HepG2 (cell line): ENCODE measurements around the gene LIME1. TPM values are rescaled to one million over a fixed set of nuclear protein-coding genes. Genes with fewer than 3 reads are reported as not detected.
A peak's percentile ranks its signal among the peaks of the same experiment; 100 is the strongest.

Source experiments
- ARID5B ChIP-seq: IDR thresholded peaks from 2 replicates; pipeline ENCODE4 v1.4.0; 2020; ENCODE audit warnings: mild to moderate bottlenecking, missing genetic modification reagents
- ATF6 ChIP-seq: sonication (generic); formaldehyde crosslinking; conservative IDR thresholded peaks from 2 replicates; pipeline ENCODE4 v1.4.0; 2020; ENCODE audit warnings: missing genetic modification reagents
- DDIT3 ChIP-seq: sonication (generic); formaldehyde crosslinking; IDR thresholded peaks from 2 replicates; pipeline ENCODE4 v1.4.0; 2020; ENCODE audit warnings: mild to moderate bottlenecking, missing genetic modification reagents
- GTF3A ChIP-seq: sonication (generic); formaldehyde crosslinking; conservative IDR thresholded peaks from 2 replicates; pipeline ENCODE4 v1.4.0; 2020; ENCODE audit warnings: mild to moderate bottlenecking, missing genetic modification reagents
- HNRNPL ChIP-seq: fragments of 200-400 bp; formaldehyde crosslinking; IDR thresholded peaks from 2 replicates; pipeline ENCODE4 v1.6.1; 2017; ENCODE audit warnings: mild to moderate bottlenecking, low read depth, low read length
- KLF15 ChIP-seq: sonication (generic); formaldehyde crosslinking; IDR thresholded peaks from 2 replicates; pipeline ENCODE4 v1.8.1; 2023; ENCODE audit warnings: borderline replicate concordance, mild to moderate bottlenecking, inconsistent platforms, missing genetic modification reagents, mixed read lengths
- KMT2B ChIP-seq: IDR thresholded peaks from 2 replicates; pipeline ENCODE4 v1.6.1; 2016; ENCODE audit warnings: missing genetic modification reagents, missing compliant biosample characterization
- NR2C2 ChIP-seq: sonication (generic); formaldehyde crosslinking; IDR thresholded peaks from 2 replicates; pipeline ENCODE4 v1.4.0; 2020; ENCODE audit warnings: missing genetic modification reagents, mild to moderate bottlenecking, moderate library complexity, borderline replicate concordance
- ONECUT2 ChIP-seq: sonication (generic); formaldehyde crosslinking; IDR thresholded peaks from 2 replicates; pipeline ENCODE4 v1.4.0; 2020; ENCODE audit warnings: missing genetic modification reagents
- PLRG1 ChIP-seq: fragments of 450-650 bp; conservative IDR thresholded peaks from 2 replicates; pipeline ENCODE4 v1.6.1; 2016
- ZEB1 ChIP-seq: IDR thresholded peaks from 2 replicates; pipeline ENCODE4 v1.6.1; 2012; ENCODE audit warnings: mild to moderate bottlenecking, low read depth, inconsistent platforms; ENCODE audit not compliant: insufficient replicate concordance
- ZNF7 ChIP-seq: IDR thresholded peaks from 2 replicates; pipeline ENCODE4 v1.6.1; 2016; ENCODE audit warnings: missing biosample characterization, missing genetic modification reagents
- polyA plus RNA-seq, 8 experiments: library from polyadenylated mRNA; depleted of rRNA in 3 of 8; stranded (reverse) in 7 of 8; unstranded in 1 of 8; fragments of >200 nt; fragmentation: Illumina TruSeq in 4 of 8; extraction: Trizol in 4 of 8; gene quantifications; 2 replicates each; pipeline versions ENCODE4 v1.2.1 to v1.2.3, GENCODE V29; 2011 to 2016; ENCODE audit warnings: low read depth in 4 of 8, missing spikeins in 1 of 8, mixed read lengths in 1 of 8; ENCODE audit not compliant: insufficient read depth in 1 of 8
- total RNA-seq, 5 experiments: library from RNA; depleted of rRNA; stranded (reverse); fragments of >200 nt; fragmentation: Illumina TruSeq; extraction: Trizol; gene quantifications; 2 replicates each; pipeline ENCODE4 v1.2.3, GENCODE V29; 2016; ENCODE audit warnings: low read depth in 1 of 5
- TF ChIP-seq, protein P1 (sequence below): IDR thresholded peaks from 2 replicates; pipeline ENCODE4 v1.6.1; 2016; ENCODE audit warnings: low read depth, borderline replicate concordance
- TF ChIP-seq, protein P2 (sequence below): sonication (generic); formaldehyde crosslinking; IDR thresholded peaks from 2 replicates; pipeline ENCODE4 v1.5.0; 2020; ENCODE audit warnings: mild to moderate bottlenecking, missing genetic modification reagents, borderline replicate concordance
- TF ChIP-seq, protein P3 (sequence below): sonication (generic); formaldehyde crosslinking; conservative IDR thresholded peaks from 2 replicates; pipeline ENCODE4 v1.5.0; 2020; ENCODE audit warnings: missing genetic modification reagents

The LIME1 gene
- total and polyA plus RNA-seq, 2 of the 13 experiments (the other 11 are each of a cell fraction or from before 2014, with no cell fraction given), result 13.0 to 61.5 TPM

GRCh38 chr20:63736893-63737694 lies 630 bp downstream of the LIME1 start (continued):
- TF ChIP-seq KMT2B (no peak), GTF3A (CRISPR knock-in tag) (no peak), KLF15 (no peak), ZEB1 (no peak), DDIT3 (CRISPR knock-in tag) (no peak), ARID5B (CRISPR knock-in tag) (no peak), HNRNPL (peak; percentile 91), ONECUT2 (CRISPR knock-in tag) (no peak), ATF6 (no peak), NR2C2 (CRISPR knock-in tag) (no peak), PLRG1 (no peak), ZNF7 (no peak)
- TF ChIP-seq, protein P1, sequence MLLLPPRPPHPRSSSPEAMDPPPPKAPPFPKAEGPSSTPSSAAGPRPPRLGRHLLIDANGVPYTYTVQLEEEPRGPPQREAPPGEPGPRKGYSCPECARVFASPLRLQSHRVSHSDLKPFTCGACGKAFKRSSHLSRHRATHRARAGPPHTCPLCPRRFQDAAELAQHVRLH (CRISPR knock-in tag), result no peak; the same call in 1 of the 2 replicates
- TF ChIP-seq, protein P2, sequence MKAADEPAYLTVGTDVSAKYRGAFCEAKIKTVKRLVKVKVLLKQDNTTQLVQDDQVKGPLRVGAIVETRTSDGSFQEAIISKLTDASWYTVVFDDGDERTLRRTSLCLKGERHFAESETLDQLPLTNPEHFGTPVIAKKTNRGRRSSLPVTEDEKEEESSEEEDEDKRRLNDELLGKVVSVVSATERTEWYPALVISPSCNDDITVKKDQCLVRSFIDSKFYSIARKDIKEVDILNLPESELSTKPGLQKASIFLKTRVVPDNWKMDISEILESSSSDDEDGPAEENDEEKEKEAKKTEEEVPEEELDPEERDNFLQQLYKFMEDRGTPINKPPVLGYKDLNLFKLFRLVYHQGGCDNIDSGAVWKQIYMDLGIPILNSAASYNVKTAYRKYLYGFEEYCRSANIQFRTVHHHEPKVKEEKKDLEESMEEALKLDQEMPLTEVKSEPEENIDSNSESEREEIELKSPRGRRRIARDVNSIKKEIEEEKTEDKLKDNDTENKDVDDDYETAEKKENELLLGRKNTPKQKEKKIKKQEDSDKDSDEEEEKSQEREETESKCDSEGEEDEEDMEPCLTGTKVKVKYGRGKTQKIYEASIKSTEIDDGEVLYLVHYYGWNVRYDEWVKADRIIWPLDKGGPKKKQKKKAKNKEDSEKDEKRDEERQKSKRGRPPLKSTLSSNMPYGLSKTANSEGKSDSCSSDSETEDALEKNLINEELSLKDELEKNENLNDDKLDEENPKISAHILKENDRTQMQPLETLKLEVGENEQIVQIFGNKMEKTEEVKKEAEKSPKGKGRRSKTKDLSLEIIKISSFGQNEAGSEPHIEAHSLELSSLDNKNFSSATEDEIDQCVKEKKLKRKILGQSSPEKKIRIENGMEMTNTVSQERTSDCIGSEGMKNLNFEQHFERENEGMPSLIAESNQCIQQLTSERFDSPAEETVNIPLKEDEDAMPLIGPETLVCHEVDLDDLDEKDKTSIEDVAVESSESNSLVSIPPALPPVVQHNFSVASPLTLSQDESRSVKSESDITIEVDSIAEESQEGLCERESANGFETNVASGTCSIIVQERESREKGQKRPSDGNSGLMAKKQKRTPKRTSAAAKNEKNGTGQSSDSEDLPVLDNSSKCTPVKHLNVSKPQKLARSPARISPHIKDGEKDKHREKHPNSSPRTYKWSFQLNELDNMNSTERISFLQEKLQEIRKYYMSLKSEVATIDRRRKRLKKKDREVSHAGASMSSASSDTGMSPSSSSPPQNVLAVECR, result no peak; the same call in 1 of the 2 replicates
- TF ChIP-seq, protein P3, sequence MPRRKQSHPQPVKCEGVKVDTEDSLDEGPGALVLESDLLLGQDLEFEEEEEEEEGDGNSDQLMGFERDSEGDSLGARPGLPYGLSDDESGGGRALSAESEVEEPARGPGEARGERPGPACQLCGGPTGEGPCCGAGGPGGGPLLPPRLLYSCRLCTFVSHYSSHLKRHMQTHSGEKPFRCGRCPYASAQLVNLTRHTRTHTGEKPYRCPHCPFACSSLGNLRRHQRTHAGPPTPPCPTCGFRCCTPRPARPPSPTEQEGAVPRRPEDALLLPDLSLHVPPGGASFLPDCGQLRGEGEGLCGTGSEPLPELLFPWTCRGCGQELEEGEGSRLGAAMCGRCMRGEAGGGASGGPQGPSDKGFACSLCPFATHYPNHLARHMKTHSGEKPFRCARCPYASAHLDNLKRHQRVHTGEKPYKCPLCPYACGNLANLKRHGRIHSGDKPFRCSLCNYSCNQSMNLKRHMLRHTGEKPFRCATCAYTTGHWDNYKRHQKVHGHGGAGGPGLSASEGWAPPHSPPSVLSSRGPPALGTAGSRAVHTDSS (CRISPR knock-in tag), result no peak; the same call in 1 of the 2 replicates
